ENCODE results near the gene RHO. TPM values are rescaled to one million over a fixed set of nuclear protein-coding genes. Genes with fewer than 3 reads are reported as not detected.

The RHO gene
- total RNA-seq, 1 donor from 2014 or later = not detected

DNA sequence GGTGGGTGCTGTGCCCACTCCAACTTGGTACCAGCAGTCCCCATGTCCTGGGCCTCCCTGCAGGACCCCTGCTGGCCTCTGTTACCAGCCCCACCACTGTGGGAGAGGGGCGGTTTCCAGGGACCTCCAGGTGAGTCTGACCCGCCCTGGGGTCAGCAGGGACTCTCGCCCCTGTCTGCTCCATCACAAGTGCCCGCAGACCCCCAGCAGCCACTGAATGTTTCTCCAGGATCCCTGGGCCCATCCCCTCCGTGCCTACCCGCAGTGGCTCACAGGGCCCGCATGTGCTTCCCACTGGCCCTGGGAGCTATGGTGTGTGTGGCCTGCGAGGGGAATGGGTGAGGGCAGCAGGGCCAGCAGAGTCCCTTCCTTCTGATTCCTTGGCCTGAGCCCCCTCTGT is 9.9 kb upstream of the RHO start:
- DNase-seq (ENCODE audit: extremely low read depth, low read depth, low spot score) = no peak

DNA sequence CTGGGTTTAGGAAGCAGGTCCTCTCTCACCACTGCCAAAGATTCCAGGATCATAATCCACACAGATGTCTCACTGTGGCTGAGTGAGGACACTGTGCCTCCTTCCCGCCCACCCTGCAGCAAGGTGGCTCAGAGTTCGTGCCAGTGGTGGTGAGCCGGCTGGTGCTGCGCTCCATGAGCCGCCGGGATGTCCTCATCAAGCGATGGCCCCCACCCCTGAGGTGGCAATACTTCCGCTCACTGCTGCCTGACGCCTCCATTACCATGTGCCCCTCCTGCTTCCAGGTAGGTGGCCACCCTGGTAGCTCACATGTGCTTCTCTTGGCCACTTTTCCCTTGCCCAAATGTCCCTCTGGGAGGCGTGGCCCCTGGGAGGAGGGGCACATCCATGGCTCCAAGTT is 9.0 kb upstream of the RHO start:
- DNase-seq (ENCODE audit: extremely low read depth, low read depth, low spot score) = no peak

DNA sequence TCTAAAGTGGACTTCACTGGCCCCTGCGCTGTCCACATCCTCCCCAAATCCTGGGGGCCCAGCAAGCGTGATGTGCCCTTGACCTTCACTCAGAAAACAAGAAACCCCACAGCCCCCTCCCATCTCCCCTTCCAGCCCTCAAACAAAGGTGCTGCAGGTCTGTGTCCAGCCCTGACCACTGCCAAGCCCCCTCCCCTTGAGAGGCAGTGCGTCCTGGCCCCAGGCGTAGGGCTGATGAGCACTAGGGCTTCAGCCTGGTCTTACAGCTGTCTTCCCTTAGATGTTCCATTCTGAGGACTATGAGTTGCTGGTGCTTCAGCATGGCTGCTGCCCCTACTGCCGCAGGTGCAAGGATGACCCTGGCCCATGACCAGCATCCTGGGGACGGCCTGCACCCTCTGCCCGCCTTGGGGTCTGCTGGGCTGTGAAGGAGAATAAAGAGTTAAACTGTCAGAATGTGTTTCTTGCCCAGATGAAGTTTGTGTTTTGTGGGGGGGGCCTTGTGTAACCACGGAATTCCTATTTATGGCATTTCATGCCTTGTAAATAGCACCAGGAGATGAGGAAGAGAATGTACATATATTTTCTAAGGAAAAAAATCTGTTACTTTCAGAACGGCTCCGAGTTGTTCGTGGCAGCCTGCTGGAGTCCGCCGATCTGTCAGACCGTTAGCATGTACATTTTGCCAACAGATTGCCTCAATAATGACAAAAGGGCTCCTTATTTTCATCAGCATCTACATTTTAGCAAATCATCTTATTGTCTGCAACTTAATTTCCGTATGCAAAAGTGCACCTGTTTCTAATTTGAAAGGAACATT is 8.3 kb upstream of the RHO start:
- DNase-seq (ENCODE audit: extremely low read depth, low read depth, low spot score) = no peak

DNA sequence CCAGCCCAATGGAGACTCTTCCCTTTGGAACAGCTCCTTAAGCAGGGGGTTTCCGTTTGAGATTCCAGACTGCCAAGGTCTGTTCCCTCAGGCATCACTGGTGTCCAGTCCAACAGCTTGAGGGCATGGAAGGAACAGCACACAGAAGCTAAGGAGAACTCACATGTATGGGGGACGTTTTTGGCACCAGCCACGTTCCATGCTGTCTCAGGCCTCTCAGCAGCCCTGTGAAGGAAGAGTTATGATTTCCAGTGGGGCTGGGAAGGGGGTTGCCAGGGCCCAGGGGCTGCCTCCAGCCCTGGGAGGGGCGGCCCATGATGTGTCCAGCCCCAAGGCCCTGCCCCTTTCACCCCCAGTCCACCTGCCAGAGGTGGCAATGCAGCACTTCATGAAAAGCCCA is 7.5 kb upstream of the RHO start:
- no peak for DNase-seq (ENCODE audit: extremely low read depth, low read depth, low spot score)

DNA sequence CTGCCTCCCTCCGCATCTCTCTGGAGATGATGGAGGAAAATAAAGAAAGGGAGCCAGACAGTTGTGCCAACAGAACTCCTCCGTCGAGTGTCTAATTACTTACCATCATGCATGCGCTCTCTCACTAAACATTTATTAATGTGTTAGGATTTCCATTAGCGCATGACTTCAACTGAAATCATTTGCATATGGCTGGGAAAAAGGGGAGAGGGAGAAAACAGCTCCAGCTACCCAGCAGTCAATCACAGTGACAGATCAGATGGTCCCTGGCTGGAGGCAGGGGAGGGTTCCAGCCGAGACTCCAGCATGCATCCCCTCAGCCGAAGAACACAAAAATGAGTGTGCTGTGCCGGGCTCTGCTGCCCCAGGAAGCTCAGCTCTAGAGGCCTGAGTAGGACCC is 6.8 kb upstream of the RHO start:
- no peak for DNase-seq (ENCODE audit: extremely low read depth, low read depth, low spot score)

DNA sequence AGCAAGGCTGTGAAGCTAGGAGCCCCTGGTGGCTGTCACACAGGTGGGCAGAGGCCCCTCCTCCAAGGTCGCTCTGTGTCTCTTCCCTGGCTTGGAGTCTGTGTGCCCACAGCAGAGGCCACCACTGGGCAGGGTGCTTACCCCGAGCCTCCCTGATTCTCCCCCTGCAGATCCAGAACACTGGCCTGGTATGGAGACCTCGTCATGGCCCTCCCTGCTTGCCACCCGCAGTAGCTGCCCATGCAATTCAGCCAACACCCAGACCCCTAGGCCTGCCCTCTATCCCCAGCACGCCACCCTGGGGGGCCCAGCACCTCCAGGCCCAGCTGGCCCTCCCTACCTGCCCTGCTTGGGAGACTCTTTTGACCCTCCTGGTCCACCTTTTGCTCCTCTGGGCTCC is 5.5 kb upstream of the RHO start:
- no peak for DNase-seq (ENCODE audit: extremely low read depth, low read depth, low spot score)

DNA sequence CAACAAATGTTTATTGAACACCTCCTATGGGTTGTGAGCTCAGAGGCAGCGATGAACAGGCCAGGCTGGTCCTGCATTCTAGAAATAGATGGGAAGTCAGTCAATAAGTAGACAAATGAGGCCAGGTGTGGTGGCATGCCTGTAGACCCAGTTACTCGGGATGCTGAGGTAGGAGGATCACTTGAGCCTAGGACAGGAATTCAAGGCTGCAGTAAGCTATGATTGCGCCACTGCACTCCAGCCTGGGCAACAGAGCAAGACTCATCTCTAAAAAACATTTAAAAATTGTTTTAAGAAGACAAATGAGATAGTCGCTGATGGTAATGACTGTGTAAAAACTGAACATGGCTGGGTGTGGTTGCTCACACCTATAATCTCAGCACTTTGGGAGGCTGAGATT is 4.4 kb upstream of the RHO start:
- DNase-seq (ENCODE audit: extremely low read depth, low read depth, low spot score) = no peak

DNA sequence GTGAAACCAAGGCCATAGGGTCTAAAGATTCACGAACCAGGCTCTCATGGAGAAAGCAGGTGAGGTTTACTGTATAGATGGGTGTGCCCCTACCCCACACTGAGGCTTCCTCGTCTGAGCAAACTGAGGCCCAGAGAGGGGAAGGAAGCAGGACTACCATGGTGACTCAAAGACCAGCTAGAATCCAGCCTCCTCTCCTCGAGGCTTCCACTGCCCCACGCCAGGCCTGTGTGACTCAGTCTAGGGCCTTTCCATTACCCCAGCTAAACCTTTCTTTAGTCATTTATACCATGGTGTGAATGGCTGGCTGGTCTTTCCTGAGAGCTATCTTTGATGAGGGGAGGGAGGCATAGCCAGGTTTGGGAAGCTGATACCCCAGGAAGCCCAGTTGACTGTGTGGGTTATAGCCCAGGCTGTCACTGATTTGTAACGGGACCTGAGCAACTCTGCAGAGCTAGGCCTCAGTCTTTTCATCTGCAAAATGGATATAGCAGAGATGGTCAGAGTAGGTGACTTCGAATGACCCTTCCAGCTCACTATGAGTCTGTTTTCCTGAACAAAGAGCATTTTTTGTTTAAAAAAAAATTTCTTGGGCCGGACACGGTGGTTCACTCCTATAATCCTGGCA is 3.0 kb upstream of the RHO start:
- DNase-seq (ENCODE audit: extremely low read depth, low read depth, low spot score) = no peak

DNA sequence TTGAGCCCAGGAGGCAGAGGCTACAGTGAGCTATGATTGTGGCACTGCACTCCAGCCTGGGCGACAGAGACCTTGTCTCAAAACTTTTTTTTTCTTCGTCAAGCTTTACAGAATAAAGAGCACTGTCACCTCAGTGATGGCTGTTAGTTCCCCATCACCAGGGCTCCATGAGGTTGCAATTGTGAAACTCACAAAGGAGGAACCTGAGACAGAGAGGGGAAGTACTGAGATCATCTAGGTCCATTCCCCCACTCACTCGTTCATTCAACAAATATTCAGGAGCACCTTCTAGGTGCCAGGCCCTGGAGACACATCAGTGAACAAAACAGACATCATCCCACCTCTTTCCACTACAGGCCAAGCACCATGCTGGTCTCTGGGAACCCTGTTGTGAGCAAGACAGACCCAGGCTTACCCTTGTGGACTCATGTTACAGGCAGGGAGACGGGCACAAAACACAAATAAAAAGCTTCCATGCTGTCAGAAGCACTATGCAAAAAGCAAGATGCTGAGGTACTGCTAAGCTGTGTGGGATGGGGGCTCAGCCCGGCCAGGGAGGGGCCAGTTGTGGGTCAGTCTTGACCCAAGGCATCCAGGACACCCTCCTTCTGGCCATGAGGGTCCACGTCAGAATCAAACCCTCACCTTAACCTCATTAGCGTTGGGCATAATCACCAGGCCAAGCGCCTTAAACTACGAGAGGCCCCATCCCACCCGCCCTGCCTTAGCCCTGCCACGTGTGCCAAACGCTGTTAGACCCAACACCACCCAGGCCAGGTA is 2.1 kb upstream of the RHO start:
- no peak for DNase-seq (ENCODE audit: extremely low read depth, low read depth, low spot score)

DNA sequence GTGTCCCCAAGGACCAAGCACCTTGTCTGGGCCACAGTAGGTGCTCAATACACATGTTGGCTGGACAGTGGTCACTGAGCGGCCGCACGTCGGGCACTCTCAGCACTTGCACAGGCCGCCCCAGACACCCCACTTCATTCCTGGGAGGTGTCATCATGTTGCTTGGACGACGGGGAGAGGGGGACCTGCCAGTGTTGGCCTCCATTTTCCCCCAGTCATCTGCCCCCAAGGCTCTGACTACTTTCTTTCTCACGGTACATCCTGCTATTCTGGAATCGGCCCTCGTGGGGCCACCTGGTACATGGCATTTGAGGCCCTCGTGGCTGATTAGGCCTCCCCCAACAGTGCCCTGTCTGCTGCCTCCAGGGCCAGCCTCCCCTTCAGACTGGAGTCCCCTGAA is 1.2 kb upstream of the RHO start:
- DNase-seq (ENCODE audit: extremely low read depth, low read depth, low spot score) = no peak

DNA sequence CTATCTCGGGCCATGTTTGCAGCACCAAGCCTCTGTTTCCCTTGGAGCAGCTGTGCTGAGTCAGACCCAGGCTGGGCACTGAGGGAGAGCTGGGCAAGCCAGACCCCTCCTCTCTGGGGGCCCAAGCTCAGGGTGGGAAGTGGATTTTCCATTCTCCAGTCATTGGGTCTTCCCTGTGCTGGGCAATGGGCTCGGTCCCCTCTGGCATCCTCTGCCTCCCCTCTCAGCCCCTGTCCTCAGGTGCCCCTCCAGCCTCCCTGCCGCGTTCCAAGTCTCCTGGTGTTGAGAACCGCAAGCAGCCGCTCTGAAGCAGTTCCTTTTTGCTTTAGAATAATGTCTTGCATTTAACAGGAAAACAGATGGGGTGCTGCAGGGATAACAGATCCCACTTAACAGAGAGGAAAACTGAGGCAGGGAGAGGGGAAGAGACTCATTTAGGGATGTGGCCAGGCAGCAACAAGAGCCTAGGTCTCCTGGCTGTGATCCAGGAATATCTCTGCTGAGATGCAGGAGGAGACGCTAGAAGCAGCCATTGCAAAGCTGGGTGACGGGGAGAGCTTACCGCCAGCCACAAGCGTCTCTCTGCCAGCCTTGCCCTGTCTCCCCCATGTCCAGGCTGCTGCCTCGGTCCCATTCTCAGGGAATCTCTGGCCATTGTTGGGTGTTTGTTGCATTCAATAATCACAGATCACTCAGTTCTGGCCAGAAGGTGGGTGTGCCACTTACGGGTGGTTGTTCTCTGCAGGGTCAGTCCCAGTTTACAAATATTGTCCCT is 1.2 kb downstream of the RHO start:
- DNase-seq (ENCODE audit: extremely low read depth, low read depth, low spot score) = no peak

DNA sequence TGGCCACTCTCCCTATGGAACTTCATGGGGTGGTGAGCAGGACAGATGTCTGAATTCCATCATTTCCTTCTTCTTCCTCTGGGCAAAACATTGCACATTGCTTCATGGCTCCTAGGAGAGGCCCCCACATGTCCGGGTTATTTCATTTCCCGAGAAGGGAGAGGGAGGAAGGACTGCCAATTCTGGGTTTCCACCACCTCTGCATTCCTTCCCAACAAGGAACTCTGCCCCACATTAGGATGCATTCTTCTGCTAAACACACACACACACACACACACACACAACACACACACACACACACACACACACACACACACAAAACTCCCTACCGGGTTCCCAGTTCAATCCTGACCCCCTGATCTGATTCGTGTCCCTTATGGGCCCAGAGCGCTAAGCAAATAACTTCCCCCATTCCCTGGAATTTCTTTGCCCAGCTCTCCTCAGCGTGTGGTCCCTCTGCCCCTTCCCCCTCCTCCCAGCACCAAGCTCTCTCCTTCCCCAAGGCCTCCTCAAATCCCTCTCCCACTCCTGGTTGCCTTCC is 1.9 kb downstream of the RHO start:
- DNase-seq (ENCODE audit: extremely low read depth, low read depth, low spot score) = no peak

DNA sequence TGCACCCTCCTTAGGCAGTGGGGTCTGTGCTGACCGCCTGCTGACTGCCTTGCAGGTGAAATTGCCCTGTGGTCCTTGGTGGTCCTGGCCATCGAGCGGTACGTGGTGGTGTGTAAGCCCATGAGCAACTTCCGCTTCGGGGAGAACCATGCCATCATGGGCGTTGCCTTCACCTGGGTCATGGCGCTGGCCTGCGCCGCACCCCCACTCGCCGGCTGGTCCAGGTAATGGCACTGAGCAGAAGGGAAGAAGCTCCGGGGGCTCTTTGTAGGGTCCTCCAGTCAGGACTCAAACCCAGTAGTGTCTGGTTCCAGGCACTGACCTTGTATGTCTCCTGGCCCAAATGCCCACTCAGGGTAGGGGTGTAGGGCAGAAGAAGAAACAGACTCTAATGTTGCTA is 2.4 kb downstream of the RHO start:
- DNase-seq (ENCODE audit: extremely low read depth, low read depth, low spot score) = no peak

DNA sequence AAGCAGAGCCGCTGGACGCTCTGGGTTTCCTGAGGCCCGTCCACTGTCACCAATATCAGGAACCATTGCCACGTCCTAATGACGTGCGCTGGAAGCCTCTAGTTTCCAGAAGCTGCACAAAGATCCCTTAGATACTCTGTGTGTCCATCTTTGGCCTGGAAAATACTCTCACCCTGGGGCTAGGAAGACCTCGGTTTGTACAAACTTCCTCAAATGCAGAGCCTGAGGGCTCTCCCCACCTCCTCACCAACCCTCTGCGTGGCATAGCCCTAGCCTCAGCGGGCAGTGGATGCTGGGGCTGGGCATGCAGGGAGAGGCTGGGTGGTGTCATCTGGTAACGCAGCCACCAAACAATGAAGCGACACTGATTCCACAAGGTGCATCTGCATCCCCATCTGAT is 3.3 kb downstream of the RHO start:
- DNase-seq (ENCODE audit: extremely low read depth, low read depth, low spot score) = no peak

DNA sequence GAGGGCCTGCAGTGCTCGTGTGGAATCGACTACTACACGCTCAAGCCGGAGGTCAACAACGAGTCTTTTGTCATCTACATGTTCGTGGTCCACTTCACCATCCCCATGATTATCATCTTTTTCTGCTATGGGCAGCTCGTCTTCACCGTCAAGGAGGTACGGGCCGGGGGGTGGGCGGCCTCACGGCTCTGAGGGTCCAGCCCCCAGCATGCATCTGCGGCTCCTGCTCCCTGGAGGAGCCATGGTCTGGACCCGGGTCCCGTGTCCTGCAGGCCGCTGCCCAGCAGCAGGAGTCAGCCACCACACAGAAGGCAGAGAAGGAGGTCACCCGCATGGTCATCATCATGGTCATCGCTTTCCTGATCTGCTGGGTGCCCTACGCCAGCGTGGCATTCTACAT is 3.8 kb downstream of the RHO start:
- no peak for DNase-seq (ENCODE audit: extremely low read depth, low read depth, low spot score)

DNA sequence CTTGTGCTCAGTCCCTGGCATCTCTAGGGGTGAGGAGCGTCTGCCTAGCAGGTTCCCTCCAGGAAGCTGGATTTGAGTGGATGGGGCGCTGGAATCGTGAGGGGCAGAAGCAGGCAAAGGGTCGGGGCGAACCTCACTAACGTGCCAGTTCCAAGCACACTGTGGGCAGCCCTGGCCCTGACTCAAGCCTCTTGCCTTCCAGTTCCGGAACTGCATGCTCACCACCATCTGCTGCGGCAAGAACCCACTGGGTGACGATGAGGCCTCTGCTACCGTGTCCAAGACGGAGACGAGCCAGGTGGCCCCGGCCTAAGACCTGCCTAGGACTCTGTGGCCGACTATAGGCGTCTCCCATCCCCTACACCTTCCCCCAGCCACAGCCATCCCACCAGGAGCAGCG is 5.0 kb downstream of the RHO start:
- no peak for DNase-seq (ENCODE audit: extremely low read depth, low read depth, low spot score)

DNA sequence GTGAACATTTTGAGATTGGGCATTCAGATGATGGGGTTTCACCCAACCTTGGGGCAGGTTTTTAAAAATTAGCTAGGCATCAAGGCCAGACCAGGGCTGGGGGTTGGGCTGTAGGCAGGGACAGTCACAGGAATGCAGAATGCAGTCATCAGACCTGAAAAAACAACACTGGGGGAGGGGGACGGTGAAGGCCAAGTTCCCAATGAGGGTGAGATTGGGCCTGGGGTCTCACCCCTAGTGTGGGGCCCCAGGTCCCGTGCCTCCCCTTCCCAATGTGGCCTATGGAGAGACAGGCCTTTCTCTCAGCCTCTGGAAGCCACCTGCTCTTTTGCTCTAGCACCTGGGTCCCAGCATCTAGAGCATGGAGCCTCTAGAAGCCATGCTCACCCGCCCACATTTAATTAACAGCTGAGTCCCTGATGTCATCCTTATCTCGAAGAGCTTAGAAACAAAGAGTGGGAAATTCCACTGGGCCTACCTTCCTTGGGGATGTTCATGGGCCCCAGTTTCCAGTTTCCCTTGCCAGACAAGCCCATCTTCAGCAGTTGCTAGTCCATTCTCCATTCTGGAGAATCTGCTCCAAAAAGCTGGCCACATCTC is 6.1 kb downstream of the RHO start:
- no peak for DNase-seq (ENCODE audit: extremely low read depth, low read depth, low spot score)

DNA sequence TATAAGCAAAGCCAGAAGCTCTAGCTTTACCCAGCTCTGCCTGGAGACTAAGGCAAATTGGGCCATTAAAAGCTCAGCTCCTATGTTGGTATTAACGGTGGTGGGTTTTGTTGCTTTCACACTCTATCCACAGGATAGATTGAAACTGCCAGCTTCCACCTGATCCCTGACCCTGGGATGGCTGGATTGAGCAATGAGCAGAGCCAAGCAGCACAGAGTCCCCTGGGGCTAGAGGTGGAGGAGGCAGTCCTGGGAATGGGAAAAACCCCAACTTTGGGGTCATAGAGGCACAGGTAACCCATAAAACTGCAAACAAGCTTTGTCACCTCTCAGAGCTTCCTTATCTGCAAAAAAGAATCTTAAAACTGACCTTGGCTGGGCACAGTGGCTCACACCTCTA is 6.6 kb downstream of the RHO start:
- DNase-seq (ENCODE audit: extremely low read depth, low read depth, low spot score) = no peak

DNA sequence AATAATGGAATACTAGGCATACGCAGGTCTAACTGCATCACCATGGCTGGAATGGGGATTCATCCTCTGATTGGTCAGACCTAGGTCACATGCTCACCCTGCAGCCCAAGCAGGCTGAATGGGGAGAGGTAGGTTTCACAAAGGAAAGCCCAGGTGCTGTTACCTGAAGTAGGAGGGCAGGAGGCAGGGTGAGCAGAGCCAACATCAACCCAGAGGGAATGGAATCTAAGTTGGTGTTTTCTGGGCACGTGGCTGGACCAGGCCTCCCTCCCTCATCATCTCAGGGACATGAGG is 7.9 kb downstream of the RHO start:
- no peak for DNase-seq (ENCODE audit: extremely low read depth, low read depth, low spot score)

DNA sequence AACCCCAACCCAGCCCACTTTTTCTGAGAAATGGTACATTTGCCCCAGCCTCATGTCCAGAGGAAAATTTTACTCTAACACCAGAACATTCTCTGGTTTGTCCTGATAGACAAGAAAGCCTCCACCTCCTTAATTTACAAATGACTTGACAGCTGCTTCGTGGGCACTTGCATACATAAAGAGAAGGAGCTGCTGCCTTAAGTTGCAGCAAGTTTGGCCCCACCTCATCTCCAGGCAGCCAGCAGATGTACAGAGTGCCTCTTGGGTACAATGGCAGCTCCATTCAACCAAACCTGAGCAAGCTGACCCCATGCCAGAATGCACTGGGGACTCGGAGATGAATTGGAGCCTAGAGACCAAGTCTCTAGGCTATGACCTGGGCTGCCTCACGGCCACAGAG is 8.4 kb downstream of the RHO start:
- no peak for DNase-seq (ENCODE audit: extremely low read depth, low read depth, low spot score)

DNA sequence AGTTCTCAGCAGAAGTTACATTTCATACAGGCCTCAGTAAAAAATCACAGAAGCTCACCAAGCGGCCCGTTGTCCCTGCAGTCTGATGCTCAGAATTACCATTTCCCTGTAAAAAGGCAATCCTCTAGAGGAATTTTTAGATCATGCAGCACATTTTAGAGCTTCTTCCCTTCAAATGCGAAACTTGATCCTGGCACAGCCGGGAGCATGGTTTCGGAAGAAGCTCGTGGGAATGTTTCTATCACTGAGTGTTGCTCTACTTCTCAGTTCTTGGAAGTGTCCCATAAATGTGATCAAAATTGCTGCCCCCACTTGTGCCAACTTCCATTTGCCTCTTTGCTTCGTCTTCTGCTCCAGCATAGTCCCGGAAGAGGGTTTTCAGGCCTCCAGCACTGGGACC is 10.8 kb downstream of the RHO start:
- DNase-seq (ENCODE audit: extremely low read depth, low read depth, low spot score) = no peak
